GM21786 (cell line): ENCODE results near the gene INPP5A.

Experiments
- ATAC-seq: cut with Tn5 transposase; IDR thresholded peaks from one replicate; pipeline ENCODE4 v1.9.1; 2021; ENCODE audit not compliant: unreplicated experiment

The INPP5A gene

DNA sequence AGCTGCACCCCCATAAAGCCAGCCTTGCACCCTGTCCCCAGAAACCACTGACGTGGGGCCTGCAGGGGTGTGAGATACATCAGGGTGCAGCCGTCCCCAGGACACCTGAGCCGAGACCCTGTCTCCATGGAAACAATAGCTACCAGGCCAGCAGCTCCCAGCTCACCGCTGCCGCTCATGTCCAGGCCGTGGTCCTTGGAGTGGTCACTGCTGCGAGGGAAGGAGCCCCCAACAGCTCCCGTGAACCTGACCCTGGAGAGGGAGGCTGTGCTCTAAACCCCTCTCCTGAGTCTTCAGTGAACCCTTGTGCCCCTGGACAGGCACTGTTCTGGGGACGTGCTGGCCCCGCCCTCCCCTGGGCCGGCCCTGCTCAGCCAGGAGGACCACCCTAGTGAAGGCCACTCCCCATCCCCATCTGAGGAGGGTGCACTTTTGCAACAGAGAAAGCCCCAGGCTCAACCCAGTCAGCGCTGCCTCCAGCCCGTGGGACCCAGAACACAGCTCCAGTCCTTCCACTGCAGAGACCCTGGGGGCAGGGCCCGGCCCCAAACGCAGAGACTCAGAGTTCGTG, 19.6 kb upstream of the INPP5A start:
- no peak for ATAC-seq

DNA sequence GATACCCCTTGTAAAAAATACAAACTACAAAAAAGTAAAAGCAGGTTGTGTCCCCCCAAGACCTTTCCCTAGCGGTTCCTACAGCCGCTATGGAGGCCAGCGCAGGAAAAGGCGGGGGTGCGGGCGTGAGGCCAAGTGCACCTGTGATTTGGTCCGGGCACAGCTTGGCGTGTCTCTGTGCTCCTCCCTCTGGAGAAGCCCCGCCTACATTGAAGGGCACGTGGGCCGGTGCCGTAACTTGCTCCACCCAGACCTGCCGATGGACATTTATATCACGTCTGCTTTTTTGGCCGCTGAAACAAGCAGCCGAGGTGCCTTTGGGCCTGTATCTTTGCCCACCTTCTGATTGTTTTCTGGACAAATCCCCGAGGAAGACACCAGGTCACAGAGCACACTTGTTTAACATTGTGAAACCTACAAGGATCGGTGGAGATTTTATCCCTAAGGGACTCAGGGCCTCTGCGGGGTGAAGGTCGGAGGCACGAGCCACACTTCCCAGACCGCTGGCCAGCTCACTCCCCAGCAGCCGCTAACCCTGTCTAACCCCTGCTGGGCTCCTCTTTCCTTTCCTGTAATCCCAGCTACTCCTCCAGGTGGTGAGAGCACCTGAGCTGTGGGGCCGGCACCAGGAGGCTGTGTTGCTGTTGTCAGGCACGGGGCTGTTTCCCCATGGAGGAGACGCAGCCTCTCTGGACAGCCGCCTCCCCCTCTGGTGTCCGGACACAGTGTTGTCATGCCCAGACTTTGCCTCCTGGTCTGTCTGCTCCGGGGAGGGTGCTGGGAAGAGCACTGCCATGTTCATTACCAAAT, 18.8 kb upstream of the INPP5A start:
- no peak for ATAC-seq

DNA sequence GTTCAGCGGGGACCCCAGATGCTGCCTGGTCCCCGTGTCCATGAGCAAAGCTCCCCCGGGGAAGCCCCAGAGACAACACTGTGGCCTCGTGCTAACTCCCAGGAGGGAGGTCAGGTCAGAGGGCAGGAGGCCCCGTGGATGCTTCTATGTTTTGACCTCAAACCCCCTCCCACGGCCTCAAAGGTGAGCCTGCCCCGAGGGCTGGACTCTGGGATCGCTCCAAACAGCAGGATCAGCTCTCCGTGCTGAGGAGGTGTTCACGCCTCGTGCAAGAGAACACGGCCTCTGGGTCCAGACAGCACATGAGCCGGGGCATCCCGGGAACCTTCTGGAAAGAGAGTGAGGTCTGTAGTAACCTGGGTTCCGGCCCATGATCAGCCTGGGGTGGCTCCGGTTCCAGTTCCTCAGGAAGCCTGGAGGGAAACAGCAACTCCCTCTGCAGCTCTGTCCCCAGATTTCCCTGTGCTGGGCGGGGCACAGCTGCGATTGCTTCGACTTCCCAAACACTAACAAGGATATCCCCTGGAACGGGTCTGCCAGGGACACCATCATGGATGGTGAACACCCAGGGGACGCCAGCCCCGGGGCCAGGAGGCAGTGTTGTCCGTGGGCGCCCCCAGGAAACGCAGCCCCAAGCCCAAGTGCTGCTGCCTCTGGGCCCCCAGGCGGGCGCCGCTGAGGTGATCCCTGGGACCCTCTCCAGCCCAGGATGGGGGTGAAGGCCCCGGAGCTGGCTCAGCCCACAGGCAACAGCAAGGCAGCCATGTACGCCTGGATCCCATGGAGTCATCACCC, 18.0 kb upstream of the INPP5A start:
- no peak for ATAC-seq

DNA sequence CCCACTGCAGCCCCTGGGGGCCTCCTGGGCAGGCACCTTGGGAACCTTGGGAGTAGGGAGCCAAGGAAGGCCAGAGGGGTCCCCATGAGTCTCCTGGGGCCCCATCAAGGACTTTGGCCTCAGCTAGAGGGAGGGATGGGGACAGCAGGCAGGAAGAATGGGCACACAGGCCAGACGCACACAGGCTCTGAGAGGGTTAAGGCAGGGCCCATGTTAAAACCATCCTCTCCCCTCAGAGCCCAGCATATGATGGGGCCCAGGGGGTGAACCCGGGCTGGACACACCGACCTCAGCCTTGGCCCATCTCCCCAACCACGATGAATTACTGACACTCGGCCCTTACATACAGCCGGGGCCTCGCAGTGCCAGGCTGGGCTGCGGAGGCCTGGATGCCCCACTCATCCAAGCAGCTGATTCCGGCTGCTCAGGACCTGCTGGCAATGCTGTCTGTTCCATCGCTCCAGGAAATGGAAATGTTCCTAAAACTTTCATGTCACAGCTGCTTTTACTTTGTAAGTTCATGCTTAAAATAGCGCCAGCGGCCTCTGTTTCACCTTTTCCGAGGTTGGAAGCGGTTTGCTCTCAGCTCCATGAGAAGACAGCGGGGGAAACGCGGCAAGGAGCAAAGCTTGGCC, 17.3 kb upstream of the INPP5A start:
- ATAC-seq = no peak

DNA sequence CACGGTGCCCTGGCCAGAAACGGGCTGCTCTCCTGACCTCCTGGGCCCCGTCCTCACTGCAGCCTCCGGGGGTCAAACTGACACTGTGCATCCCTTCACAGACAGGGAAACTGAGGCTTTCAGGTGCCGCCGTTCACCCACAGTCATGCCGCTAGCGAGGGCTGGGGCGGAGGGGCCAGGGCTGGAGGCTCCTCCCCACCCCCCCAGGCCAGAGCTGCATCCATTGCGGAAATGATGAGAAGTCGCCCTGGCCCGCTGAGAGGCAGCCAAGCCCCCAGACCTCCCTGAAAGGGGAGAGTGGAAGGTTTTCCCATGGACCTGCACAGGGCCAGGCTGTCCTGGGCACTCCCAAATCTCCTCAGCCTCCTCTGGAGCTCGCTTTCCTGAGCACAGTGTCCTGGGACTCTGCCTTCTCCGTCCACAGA, 16.5 kb upstream of the INPP5A start:
- no peak for ATAC-seq

DNA sequence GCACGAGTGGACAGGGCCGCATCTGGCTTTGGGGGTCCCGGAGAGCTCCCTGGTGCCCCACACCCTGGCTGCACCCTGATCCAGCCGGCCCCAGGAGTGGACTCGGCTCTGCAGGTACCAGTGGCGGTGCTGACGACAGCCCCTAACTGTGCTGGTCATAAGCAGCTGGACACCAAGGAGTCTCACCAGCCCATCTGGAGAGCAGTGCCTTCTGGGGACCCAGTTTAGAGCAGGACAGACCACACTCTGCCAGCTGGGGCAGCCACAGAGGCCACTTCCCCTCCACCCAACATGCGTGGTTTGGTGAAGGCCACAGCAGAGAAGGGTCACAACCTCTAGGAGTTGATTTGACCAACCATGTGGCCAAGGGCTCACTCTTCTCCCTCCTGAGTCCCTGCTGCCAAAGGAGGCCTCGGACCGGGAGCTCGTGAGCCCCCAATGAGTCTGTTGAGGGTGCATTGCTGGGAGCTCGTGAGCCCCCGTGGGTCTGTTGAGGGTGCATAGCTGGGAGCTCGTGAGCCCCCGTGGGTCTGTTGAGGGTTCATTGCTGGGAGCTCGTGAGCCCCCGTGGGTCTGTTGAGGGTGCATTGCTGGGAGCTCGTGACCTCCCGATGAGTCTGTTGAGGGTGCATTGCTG, 16.0 kb upstream of the INPP5A start:
- ATAC-seq = no peak

DNA sequence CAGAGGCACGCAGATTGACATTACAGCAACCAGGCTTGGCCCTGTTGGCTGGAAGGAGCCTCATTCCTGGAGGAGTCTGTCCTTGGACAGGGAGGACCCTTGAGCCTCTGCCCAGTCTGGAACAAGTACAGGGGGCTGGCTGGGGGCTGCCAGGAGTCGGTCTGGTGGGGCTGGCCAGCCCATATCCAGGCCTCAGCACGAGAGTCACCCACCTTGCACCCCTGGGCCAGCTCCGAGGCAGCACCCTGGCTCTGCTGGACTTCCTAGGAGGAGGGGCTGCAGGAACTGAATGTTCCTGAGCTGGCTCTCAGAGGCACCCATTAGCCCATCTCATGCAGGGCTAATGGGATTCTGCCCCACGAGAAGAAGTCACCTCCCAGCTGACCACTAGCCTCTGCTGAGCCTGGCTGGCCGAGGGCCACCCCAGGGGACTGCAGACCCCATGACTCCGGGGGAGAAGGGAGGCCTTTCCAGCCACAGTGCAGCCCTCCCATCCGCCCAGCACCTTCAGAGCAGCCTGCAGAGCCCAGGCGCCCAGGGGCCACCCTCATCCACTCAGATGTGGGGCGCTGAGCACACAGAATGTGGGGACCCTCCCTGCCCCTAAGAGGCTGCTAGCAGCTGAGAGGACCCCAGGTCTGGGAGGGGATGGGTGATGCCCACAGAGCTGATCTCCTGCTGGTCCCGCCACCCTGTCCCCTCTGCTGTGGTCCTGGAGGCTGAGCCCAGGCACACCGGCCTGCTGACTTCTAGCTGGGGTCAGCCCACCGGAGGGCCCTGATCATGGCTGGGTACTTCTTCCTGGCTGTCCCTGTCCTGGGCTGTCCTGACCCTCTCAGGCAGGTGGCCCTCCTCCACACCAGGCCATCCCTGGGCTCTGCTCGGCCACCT, 14.8 kb upstream of the INPP5A start:
- ATAC-seq = no peak

DNA sequence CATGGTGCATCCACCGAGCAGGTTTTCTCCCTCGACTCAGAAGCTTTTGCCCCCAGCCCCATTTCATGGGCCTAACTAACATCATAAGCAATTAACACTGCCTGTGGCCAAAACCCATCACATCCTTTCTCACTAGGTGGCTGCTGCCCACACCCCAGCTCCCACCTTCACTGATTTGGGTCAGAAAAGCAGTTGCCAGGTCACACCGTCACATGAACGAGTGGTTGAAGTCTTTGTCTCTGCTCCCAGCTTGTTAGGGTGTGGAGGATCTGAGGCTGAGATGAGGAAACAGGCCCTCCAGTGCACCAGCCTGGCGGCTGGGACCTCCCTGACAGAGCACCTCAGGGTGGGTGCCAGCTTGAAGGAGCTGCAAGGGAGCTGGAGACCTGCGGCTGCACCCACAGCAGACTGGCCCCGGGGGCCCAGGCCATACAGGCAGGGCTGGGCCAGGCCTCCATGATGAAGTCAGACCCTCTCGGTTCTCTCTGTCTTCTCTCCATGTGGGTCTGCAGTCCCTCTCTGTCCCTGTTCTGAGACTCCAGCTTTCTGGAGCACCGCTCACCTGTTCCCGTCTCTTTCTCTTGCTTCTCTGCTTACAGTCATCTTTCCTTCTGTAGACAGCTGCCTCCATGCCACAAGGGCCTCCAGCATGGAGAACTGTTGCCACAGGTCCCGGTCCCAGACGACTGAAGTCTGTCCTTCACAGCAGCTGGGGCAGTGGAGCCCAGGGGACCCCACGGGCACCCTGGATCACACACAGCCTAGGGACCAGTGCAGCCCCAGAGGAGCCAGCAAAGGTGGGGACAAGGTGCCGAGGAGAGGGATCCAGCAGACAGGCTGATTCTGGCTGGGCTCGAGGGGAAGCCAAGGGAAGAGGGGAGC, 13.8 kb upstream of the INPP5A start:
- no peak for ATAC-seq

DNA sequence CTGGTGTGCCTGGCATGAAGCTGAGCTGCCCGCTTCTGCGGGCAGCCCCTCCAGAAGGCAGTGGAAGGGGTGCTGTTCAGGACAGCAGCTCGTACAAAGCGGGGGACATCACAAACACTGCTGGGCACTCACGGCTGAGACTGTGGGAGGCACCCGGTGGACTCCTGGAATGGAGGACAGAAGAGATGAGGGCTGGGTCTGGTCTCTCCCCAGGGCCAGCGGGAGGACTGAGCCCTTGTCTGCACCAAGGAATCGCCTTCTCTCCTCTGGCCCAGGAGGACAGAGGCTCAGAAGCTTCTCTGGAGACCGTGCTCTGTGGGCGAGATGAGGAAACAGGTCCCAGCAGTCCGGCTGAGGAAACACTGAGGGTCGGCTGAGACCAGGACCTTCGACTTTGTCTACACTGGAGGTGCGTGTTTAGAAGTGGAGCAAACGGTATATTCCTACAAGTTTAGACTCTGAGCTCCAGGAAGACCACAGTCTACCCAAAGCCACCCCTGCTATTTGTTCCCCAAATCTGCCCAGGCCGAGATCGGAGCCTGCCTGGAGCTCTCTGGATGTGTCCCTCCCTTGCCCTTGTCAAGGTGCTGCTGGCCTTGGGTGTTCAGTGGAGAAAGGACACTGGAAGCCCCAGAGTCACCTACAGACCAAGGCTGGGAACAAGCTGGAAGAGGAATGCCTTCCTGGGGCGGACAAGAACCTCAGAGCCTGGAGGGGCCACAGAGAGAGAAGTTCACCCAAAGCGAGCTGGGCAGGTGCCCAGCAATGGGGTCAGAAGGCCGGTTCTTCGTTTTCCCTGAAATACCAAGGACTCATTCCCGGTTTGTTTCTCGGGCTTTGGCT, 12.9 kb upstream of the INPP5A start:
- ATAC-seq = no peak

DNA sequence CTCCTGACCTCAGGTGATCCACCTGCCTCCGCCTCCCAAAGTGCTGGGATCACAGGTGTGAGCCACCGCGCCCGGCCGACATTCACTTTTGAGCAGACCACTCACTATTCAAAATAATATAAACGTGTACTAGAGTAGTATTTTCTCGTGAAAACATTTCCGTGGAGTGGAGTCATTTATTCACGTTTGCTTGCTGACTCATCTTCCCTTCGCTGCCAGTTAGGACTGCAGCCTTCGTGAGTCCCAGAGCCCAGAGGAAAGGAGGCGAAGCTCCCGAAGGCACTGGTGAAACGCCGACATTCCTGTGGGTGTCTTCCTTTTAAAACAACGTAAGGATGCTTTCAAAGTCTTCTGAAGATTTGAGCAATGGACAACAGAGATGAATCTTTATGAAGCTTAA, 10.9 kb upstream of the INPP5A start:
- no peak for ATAC-seq

DNA sequence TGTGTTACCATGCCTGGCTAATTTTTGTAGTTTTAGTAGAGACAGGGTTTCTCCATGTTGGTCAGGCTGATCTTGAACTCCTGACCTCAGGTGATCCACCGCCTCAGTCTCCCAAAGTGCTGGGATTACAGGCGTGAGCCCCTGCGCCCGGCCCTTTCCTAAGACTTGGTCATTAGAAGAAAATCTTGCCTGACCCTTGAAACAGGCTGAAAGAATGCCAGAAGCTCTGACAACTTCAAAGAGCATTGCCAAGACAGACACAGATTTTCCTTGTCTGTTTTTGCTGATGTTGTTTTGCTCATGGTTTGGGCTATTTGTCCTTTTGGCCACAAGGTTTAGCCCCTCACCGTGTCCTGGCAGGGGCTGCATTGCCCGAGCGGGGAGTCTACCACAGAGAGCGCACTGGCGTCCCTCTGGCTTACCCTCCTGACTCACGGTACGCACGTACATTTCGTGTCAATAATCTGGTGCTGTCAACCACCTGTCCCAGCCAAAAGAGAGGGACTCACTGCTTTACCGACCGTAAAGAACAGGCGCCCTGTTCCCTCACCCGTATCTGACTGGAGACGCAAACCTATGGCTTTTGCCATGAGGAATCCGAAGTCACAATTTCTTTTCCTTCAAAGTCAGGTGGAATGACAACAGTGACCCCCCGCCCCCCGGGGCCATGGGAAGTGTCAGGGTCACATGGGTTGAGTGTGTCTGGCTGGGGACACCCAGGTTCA, 10.1 kb upstream of the INPP5A start:
- no peak for ATAC-seq

DNA sequence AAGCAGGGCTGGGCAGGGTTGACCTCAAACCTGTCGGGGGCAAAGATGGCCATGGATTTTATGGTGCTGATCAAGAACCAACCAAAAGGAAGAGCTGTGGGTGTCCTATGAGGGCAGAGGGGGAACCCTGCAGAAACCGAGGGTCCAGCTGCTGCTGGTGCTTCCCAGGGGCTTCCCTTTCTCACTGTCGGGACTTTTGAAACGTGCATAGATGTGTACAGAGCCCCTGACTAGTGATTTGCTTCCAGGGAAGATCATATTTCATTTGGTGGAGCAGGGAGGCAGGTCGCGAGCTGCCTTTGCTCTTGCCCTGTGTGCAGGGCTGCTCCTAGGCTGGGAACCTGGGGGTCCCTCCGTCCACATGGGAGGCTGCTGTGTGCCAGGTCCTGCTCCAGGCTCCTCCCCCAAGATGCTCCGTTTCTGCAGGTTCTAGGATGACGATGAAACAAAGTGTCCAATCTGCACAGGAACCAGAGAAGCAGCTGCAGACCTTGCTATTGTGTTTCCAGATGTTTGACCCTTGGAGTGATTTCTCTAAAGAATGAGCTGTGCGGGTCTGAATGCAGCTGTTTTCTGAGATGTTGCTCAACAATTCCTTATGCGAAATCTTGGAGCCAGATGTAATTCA, 9.4 kb upstream of the INPP5A start:
- no peak for ATAC-seq

DNA sequence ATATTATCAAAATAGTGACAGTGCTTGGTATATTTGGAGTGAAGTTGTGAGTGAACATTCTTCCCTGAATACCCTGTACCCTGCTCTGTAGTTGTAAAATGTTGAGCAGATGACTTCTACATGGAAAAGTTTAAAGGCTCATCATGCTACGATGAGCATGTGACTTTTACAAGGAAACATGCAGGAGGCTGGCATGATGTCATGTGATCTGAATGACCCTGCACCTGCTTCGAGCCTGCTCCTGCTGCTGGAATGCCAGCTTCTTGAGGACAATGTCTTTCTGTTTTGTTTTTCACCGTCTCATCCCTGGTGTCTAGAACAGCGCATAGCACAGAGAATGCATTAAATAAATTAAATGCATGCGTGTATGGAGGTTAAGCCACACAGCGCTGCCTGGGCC, 5.4 kb upstream of the INPP5A start:
- no peak for ATAC-seq

DNA sequence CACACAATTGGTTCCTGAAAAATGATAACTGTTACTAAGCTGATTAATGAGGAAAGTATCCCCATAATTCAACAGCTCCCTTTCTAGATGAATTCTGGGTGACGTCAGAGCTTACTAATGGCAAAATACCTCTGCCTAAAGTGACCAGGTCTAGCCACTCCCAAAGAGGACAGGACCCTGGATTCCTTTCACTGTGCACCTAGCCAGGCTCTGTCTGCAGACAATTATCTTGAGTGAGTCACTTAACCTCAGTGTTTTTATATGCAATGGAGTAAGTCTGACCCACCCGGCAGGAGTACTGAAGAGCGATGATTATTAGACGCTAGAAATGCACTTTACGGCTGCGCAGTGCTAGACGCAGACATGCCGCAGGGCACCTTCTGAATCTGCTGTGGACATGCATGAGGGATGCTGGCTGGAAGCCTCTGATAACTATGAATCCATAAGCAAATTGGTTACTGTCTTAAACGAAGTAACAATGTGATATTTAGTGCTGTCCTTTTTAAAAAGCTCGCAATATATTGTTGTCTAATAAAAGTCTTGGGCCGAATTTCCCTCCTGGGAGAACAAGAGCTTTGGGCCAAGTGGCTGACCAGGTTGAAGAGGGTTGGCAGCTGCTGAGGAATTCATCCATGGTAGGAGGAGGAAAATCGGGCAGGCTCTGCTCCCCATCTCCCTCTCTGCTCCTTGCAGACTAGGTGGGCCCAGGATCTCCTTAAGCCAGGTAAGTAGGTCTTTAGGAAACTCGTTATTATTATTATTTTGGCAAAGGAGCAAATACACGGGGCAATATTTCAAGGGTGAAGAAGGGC, 4.6 kb upstream of the INPP5A start:
- no peak for ATAC-seq

DNA sequence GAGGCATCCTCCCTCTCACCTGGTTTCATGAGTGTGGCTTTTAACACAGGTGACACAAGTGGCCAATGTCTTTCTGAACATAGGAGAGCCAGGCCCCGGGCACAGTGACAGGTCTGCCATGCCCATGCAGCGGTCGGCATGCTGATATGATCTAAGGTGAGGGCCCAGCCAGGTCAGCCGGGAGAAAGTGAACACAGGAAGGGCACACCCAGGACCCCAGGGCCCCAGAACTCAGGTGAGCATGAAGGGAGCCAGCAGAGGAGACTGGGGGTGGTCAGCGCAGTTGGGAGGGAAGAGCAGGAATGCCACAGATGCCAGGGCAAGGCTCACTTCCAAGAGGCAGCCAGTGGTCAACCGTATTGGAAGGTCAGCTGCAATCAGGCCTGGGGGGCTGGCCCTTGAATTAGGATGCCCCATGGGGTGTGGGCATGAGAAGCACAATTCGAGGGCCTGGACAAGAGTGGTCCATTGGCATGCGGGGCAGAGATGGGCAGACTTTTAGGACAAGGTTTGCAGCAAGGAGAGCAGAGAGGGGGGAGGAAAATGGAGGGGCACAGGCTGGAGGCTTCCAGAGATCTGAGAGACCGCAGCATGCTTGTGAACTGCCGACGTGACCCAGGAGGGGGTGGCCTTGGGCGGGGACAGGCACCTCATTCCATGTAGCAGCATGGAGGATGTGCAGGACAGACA, 3.9 kb upstream of the INPP5A start:
- no peak for ATAC-seq
